Gastrocnemius medialis (tissue), 4 donors: Measurements from ENCODE around the gene CAMK4. TPM values are rescaled to one million over a fixed set of nuclear protein-coding genes. Genes with fewer than 3 reads are reported as not detected.

Experiments
- ATAC-seq, 2 donors: fragments of 150-250 bp; one replicate each; pipeline ENCODE4 v1.9.1; 2016
- DNase-seq, 2 donors: peaks; one replicate each; pipeline ENCODE4 v3.0.0-alpha.2; 2019
- H3K27ac ChIP-seq, 4 donors: fragments of 200-600 bp; sonication (generic); 1 replicate in 1 of 4; 2 replicates in 3 of 4; pipeline ENCODE4 v1.5.1; 2016 to 2018; ENCODE audit warnings: mild to moderate bottlenecking in 2 of 4, moderate library complexity in 1 of 4
- H3K27me3 ChIP-seq, 3 donors: fragments of 200-600 bp; sonication (generic) in 2 of 3; 1 replicate in 1 of 3; 2 replicates in 2 of 3; pipeline versions ENCODE4 v1.5.1 to v1.6.0; 2016 to 2019; ENCODE audit warnings: mild to moderate bottlenecking in 1 of 3, moderate library complexity in 1 of 3
- H3K36me3 ChIP-seq, 2 donors: fragments of 200-600 bp; sonication (generic) in 1 of 2; one replicate each; pipeline ENCODE4 v1.5.1; 2017 to 2018
- H3K4me1 ChIP-seq, 2 donors: fragments of 200-600 bp; sonication (generic) in 1 of 2; one replicate each; pipeline ENCODE4 v1.5.1; 2016 to 2017; ENCODE audit warnings: mild to moderate bottlenecking in 2 of 2
- H3K4me3 ChIP-seq, 4 donors: fragments of 200-600 bp; sonication (generic) in 3 of 4; 1 replicate in 1 of 4; 2 replicates in 3 of 4; pipeline ENCODE4 v1.5.1; 2016 to 2019; ENCODE audit warnings: mild to moderate bottlenecking in 2 of 4
- H3K9me3 ChIP-seq, 3 donors: fragments of 200-600 bp; sonication (generic) in 2 of 3; 1 replicate in 1 of 3; 2 replicates in 2 of 3; pipeline ENCODE4 v1.5.1; 2016 to 2019
- POLR2A ChIP-seq, 2 donors: fragments of 450-650 bp; IDR thresholded peaks; one replicate each; pipeline ENCODE4 v1.6.1; 2017; ENCODE audit warnings: antibody characterized with exemption in 2 of 2, mild to moderate bottlenecking in 2 of 2, moderate library complexity in 2 of 2
- in situ Hi-C, 4 donors: fragments of 200-750 bp; cut with MboI; loops; one replicate each; pipeline versions ENCODE4 v1.15.0 to v1.8.0; 2017; ENCODE audit warnings: low sequenced_read_pairs in 4 of 4
- intact Hi-C: fragments of 100-400 bp; cut with DNase I; formaldehyde crosslinking; loops from one replicate; pipeline ENCODE4 v1.15.1; 2023; ENCODE audit warnings: low total_unique reads
- total RNA-seq, 4 donors: library from RNA; depleted of rRNA; stranded (reverse); fragments of >200 nt; gene quantifications; one replicate each; pipeline versions ENCODE4 v1.1.0 to v1.2.3, GENCODE V29; 2016
- TF ChIP-seq, protein P1 (sequence below), 5 experiments: fragments of 450-650 bp in 3 of 5; fragments of 200-600 bp in 2 of 5; sonication (generic) in 2 of 5; IDR thresholded peaks in 4 of 5; conservative IDR thresholded peaks in 1 of 5; 1 replicate in 4 of 5; 2 replicates in 1 of 5; pipeline ENCODE4 v1.5.1; 2016 to 2019; ENCODE audit warnings: antibody characterized with exemption in 5 of 5, mild to moderate bottlenecking in 3 of 5, moderate library complexity in 3 of 5

The CAMK4 gene
- total RNA-seq, 4 donors from 2014 or later, result 0.27 to 1.0 (median 0.72) TPM

DNA sequence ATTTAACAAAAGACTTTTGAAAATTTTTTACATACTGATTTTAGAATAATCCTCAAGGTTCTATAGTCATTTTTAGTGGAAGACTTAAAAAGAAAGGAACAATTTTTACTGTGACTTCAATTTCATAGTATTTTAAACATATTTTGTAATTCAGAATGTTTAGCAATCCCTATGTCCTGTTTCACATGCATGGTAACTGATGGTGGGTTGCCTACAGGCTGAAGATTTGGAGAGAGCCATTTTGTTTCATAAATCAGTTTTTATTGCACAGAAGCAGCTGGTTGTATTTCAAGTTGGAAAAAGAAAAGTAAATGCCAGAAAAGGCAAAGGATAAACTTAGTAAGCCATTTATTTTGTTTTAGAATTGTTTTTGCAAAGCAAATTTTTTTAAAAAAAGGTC lies 264.2 kb downstream of the CAMK4 start:
- no peak overlapping the region for H3K4me3 ChIP-seq
- H3K27ac ChIP-seq, result no peak overlapping the region
- H3K4me1 ChIP-seq, result no peaks in the 10 kb centered on the region
- TF ChIP-seq, protein P1, sequence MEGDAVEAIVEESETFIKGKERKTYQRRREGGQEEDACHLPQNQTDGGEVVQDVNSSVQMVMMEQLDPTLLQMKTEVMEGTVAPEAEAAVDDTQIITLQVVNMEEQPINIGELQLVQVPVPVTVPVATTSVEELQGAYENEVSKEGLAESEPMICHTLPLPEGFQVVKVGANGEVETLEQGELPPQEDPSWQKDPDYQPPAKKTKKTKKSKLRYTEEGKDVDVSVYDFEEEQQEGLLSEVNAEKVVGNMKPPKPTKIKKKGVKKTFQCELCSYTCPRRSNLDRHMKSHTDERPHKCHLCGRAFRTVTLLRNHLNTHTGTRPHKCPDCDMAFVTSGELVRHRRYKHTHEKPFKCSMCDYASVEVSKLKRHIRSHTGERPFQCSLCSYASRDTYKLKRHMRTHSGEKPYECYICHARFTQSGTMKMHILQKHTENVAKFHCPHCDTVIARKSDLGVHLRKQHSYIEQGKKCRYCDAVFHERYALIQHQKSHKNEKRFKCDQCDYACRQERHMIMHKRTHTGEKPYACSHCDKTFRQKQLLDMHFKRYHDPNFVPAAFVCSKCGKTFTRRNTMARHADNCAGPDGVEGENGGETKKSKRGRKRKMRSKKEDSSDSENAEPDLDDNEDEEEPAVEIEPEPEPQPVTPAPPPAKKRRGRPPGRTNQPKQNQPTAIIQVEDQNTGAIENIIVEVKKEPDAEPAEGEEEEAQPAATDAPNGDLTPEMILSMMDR (IDR thresholded peaks at IDR 0.05 in 4 of 5, conservative IDR thresholded peaks at IDR 0.05 in 1 of 5), result no peak
- TF ChIP-seq POLR2A (IDR thresholded peaks at IDR 0.05), result no peak
- in situ Hi-C loops, result no loop called here
- DNase-seq (no peak), ATAC-seq (no peak)
- intact Hi-C loops, result no loop called here
- no peaks in the 10 kb centered on the region for H3K9me3 ChIP-seq
- H3K36me3 ChIP-seq, result no peaks in the 10 kb centered on the region
- H3K27me3 ChIP-seq, result no peaks in the 10 kb centered on the region

DNA sequence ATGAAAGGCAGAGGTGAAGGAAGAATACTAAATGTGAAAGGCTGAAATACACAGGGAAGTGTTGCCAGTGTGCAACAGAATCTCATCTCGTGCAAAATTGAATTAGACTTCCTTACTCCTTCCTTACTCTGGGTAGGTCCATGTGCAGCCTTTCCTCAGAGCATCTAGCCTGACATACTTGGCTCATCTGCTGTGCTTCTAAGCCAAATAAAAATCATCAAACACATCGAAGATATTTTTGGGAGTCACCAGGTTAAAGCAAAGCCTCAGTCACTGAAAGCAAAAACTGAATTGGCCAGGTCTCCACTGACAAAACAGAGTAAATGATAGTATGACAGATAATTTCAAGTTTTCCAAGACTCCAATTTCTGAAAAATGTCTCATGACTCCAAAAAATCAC lies 268.8 kb downstream of the CAMK4 start:
- no peaks in the 10 kb centered on the region for H3K9me3 ChIP-seq
- no peak for TF ChIP-seq POLR2A (IDR thresholded peaks at IDR 0.05)
- TF ChIP-seq, protein P1 (IDR thresholded peaks at IDR 0.05 in 4 of 5, conservative IDR thresholded peaks at IDR 0.05 in 1 of 5), result no peak
- intact Hi-C loops, result no loop called here
- no peaks in the 10 kb centered on the region for H3K36me3 ChIP-seq
- no peak overlapping the region for H3K4me3 ChIP-seq
- no peaks in the 10 kb centered on the region for H3K4me1 ChIP-seq
- no peaks in the 10 kb centered on the region for H3K27me3 ChIP-seq
- no peak overlapping the region for H3K27ac ChIP-seq
- ATAC-seq (no peak), DNase-seq (no peak)
- in situ Hi-C loops, result no loop called here

DNA sequence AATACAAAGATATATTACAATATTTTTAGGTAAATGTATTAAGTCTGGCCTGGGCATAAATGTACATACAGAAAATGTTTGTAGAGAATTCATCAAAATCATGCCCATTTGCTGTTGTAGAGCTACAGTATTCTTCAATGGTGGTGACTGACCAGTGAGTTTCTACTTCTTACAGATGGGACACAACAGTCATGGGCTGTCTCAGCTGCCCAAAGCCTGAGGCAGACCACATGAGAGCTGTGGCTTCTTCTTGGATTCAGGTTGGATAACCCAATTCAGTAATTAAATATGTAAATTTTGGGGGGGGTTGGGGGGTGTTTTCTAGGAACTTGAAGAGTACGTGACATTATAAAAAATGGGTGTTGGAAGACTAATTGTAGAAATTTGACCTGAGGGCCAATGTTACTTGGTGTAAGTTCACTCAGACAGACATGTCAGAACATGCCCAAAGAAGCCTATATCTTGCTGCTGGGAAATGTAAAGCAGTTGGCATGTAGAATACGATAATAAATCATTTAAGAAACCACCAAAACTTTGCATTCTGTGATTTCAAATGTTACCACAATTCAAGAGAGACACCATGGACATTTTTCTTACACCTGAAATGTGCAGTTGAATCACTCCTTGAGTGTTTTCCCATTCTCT lies 270.3 kb downstream of the CAMK4 start:
- intact Hi-C loops, result no loop called here
- Histone ChIP-seq H3K27ac (no peak overlapping the region), H3K27me3 (no peaks in the 10 kb centered on the region), H3K9me3 (no peaks in the 10 kb centered on the region), H3K4me1 (no peaks in the 10 kb centered on the region), H3K4me3 (no peak overlapping the region), H3K36me3 (no peaks in the 10 kb centered on the region)
- in situ Hi-C loops, result no loop called here
- TF ChIP-seq POLR2A (IDR thresholded peaks at IDR 0.05), result no peak
- TF ChIP-seq, protein P1 (IDR thresholded peaks at IDR 0.05 in 4 of 5, conservative IDR thresholded peaks at IDR 0.05 in 1 of 5), result no peak
- no peak for DNase-seq
- ATAC-seq, result no peak

DNA sequence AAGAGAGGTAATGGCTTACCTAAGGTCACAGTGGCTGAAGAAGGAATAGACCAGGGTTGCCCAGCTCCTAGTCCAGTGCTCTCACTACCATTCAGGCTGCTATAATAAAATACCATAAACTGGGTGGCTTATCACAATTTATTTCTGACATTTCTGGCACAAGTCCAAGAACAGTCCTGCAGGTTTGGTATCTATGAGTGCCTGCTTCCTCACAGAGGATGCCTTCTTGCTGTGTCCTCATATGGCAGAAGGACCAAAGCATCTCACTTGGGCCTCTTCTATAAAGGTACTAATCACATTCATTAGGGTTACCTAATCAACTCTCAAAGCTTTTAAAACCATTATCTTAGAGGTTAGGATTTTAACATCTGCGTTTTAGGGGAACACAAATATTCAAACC lies 271.0 kb downstream of the CAMK4 start:
- H3K4me1 ChIP-seq, result no peaks in the 10 kb centered on the region
- intact Hi-C loops (no loop called here), in situ Hi-C loops (no loop called here)
- H3K27me3 ChIP-seq, result no peaks in the 10 kb centered on the region
- no peak overlapping the region for H3K4me3 ChIP-seq
- H3K36me3 ChIP-seq, result no peaks in the 10 kb centered on the region
- no peak for TF ChIP-seq POLR2A (IDR thresholded peaks at IDR 0.05)
- TF ChIP-seq, protein P1 (IDR thresholded peaks at IDR 0.05 in 4 of 5, conservative IDR thresholded peaks at IDR 0.05 in 1 of 5), result no peak
- no peak for ATAC-seq
- DNase-seq, result no peak
- H3K27ac ChIP-seq, result no peak overlapping the region
- H3K9me3 ChIP-seq, result no peaks in the 10 kb centered on the region

DNA sequence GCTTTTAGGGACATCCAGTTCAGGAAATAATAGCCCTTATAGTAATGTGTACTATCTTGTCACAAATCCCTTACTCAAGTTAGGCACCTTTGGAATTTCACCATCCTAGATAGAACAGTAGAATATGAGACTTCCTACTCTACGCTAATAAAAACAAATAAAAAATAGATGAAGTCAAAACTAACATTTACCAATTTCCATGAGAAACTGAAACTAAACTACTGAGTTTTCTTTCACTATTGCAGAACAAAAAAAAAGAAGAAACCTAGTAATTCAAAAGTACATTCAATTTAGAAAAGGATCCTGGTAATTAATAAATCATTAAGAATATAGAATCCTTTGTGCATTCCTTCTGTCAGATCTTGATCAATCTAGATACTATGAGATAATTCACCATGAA lies 274.2 kb downstream of the CAMK4 start:
- no peak for ATAC-seq

More for the DNA sequence above, 274.2 kb downstream of the CAMK4 start:
- no peak overlapping the region for H3K27ac ChIP-seq
- no peak for DNase-seq
- no peaks in the 10 kb centered on the region for H3K27me3 ChIP-seq
- no peaks in the 10 kb centered on the region for H3K4me1 ChIP-seq
- H3K4me3 ChIP-seq, result no peak overlapping the region
- no peak for TF ChIP-seq POLR2A (IDR thresholded peaks at IDR 0.05)
- TF ChIP-seq, protein P1 (IDR thresholded peaks at IDR 0.05 in 4 of 5, conservative IDR thresholded peaks at IDR 0.05 in 1 of 5), result no peak
- intact Hi-C loops (no loop called here), in situ Hi-C loops (no loop called here)
- no peaks in the 10 kb centered on the region for H3K9me3 ChIP-seq
- no peaks in the 10 kb centered on the region for H3K36me3 ChIP-seq
